Measurements from ENCODE around the gene DLG2. TPM values are rescaled to one million over a fixed set of nuclear protein-coding genes. Genes with fewer than 3 reads are reported as not detected.

The DLG2 gene
- total RNA-seq, 4 donors from 2014 or later: 2.9 to 30.2 (median 22.6) TPM

DNA sequence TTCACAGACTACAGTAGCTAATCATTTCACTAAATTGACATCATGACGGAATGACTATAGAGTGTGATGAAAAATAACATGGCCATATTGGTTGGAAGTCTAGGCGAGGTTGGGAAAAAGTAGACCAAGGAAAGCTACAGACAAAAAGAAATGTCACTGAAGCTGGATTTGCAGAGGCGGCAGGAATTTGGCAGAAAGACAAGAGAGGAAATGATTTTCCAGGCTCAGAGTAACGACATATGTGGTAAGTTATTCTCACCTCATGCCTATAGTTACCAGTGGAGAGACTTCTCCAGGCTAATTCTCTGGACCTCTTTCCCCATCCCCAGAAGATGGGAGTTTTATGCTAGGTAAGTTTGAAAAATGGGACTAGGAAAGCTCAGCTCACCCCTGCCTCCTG is 1335.1 kb downstream of the DLG2 start:
- Histone ChIP-seq H3K4me3 (no peak overlapping the region), H3K27me3 (no peaks in the 10 kb centered on the region), H3K4me1 (no peaks in the 10 kb centered on the region), H3K9me3 (no peaks in the 10 kb centered on the region), H3K36me3 (no peaks in the 10 kb centered on the region), H3K27ac (no peak overlapping the region)
- TF ChIP-seq, protein P1, sequence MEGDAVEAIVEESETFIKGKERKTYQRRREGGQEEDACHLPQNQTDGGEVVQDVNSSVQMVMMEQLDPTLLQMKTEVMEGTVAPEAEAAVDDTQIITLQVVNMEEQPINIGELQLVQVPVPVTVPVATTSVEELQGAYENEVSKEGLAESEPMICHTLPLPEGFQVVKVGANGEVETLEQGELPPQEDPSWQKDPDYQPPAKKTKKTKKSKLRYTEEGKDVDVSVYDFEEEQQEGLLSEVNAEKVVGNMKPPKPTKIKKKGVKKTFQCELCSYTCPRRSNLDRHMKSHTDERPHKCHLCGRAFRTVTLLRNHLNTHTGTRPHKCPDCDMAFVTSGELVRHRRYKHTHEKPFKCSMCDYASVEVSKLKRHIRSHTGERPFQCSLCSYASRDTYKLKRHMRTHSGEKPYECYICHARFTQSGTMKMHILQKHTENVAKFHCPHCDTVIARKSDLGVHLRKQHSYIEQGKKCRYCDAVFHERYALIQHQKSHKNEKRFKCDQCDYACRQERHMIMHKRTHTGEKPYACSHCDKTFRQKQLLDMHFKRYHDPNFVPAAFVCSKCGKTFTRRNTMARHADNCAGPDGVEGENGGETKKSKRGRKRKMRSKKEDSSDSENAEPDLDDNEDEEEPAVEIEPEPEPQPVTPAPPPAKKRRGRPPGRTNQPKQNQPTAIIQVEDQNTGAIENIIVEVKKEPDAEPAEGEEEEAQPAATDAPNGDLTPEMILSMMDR (IDR thresholded peaks at IDR 0.05): no peak
- no peak for TF ChIP-seq POLR2A (IDR thresholded peaks at IDR 0.05)
- DNase-seq: no peak
- intact Hi-C loops (cut with DNase I; ENCODE audit: low total_unique reads): no loop called here

DNA sequence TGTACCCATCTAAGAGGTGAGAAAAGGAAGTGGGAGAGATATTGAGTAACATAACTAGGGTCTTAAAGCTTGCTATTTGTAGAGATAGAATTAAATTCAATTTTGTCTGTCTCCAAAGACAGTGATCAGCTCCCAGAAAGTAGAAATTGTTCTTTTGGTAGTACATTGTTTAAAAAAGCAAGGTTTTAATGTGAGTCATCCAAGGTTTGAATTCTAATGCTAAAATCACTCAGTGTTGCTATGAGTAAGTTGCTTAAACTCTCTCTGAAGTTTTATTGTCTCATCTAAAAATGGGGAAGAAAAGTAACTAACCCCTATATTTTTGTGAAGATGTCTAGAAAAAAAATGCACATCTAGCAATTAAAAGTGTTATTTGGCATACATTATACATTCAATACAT is 1336.5 kb downstream of the DLG2 start:
- DNase-seq: no peak
- H3K4me1 ChIP-seq: no peaks in the 10 kb centered on the region
- no peaks in the 10 kb centered on the region for H3K9me3 ChIP-seq
- TF ChIP-seq, protein P1 (IDR thresholded peaks at IDR 0.05): no peak
- no peak for TF ChIP-seq POLR2A (IDR thresholded peaks at IDR 0.05)
- H3K36me3 ChIP-seq: no peaks in the 10 kb centered on the region
- no peaks in the 10 kb centered on the region for H3K27me3 ChIP-seq
- intact Hi-C loops (cut with DNase I; ENCODE audit: low total_unique reads): no loop called here
- H3K27ac ChIP-seq: no peak overlapping the region
- H3K4me3 ChIP-seq: no peak overlapping the region

DNA sequence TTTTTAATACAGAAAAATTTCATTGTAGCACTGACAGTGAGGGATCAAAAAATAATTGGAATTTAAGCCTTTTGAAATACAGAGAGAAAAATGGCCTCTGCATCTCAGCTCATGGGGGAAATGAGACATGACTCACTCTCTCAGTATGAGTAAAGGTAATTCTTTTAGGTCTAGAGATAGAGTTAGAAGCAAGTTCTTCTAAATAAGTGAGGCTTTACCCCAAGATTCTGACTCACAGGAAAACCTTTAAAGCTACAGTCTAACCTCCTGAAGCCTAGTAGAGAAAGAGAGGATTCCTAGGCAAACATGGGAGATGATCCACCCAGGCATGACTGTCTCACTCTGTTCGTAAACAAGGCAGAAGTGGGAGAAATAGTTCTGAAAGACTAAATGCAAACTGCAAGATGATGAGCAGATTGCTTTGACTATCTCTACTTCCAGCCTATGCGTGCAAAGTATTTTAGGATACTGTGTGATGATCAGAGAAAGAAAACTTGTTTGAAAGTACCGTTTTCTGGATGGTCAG is 1337.7 kb downstream of the DLG2 start:
- intact Hi-C loops (cut with DNase I; ENCODE audit: low total_unique reads): no loop called here
- H3K27ac ChIP-seq: no peak overlapping the region
- no peaks in the 10 kb centered on the region for H3K27me3 ChIP-seq
- no peaks in the 10 kb centered on the region for H3K36me3 ChIP-seq
- TF ChIP-seq POLR2A (IDR thresholded peaks at IDR 0.05): no peak
- TF ChIP-seq, protein P1 (IDR thresholded peaks at IDR 0.05): no peak
- DNase-seq: no peak
- H3K9me3 ChIP-seq: no peaks in the 10 kb centered on the region
- H3K4me1 ChIP-seq: no peaks in the 10 kb centered on the region
- no peak overlapping the region for H3K4me3 ChIP-seq

DNA sequence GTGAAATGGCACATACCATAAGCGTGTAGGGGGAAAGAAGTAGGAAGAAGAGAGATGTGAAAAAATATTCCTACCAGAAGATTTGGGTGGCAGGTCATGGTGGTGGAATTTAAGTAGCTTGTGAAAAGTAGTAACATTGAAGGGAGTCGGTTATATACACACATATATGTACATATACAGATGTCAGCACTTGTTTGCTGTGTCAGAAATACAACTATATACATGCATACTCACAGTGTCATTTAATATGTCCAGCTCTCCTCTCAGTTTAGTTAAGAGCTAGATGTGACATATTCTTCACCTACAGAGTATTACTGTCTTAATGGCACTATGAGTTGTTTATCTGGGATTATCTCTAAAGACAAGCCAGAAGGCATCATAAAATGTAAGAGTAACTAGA is 1353.6 kb downstream of the DLG2 start:
- intact Hi-C loops (cut with DNase I; ENCODE audit: low total_unique reads): no loop called here

DNA sequence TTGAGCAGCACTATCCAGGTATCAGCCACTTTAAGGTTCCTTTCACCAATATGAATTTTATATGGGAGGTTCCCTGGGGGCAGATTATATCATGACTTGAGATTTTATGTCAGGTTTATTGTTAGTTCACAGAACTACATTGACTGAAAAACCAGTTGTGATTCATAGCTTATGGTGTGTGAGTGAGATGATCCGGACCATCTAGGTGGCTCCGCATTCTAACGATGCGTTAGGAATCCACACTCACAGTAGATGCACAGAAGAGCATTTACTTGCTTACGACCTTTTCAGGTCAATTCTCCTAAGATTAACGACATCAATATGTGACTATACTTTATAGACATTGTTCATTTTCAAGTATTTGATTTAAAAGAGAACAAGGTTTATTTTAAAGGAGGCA is 1356.7 kb downstream of the DLG2 start:
- no peak for TF ChIP-seq POLR2A (IDR thresholded peaks at IDR 0.05)
- TF ChIP-seq, protein P1 (IDR thresholded peaks at IDR 0.05): no peak
- Histone ChIP-seq H3K27me3 (no peaks in the 10 kb centered on the region), H3K4me1 (no peaks in the 10 kb centered on the region), H3K4me3 (no peak overlapping the region), H3K27ac (no peak overlapping the region), H3K36me3 (no peaks in the 10 kb centered on the region), H3K9me3 (no peaks in the 10 kb centered on the region)
- DNase-seq: no peak
- intact Hi-C loops (cut with DNase I; ENCODE audit: low total_unique reads): no loop called here

More for the DNA sequence above, 1353.6 kb downstream of the DLG2 start:
- TF ChIP-seq, protein P1 (IDR thresholded peaks at IDR 0.05): no peak
- TF ChIP-seq POLR2A (IDR thresholded peaks at IDR 0.05): no peak
- Histone ChIP-seq H3K27me3 (no peaks in the 10 kb centered on the region), H3K36me3 (no peaks in the 10 kb centered on the region), H3K4me3 (no peak overlapping the region), H3K27ac (no peak overlapping the region), H3K9me3 (no peaks in the 10 kb centered on the region), H3K4me1 (no peaks in the 10 kb centered on the region)
- no peak for DNase-seq

Data from uterus (tissue), 4 donors.